Right lung (tissue), 5 donors: ENCODE results near the gene GAS6. TPM values are rescaled to one million over a fixed set of nuclear protein-coding genes. Genes with fewer than 3 reads are reported as not detected.
A peak's percentile ranks its signal among the peaks of the same experiment; 100 is the strongest.

Experiments
- DNase-seq, 2 donors: peaks; one replicate each; pipeline ENCODE4 v3.0.0-alpha.2; 2013
- polyA plus RNA-seq, 5 donors: library from polyadenylated mRNA; unstranded; fragments of 120-200 nt; gene quantifications; one replicate each; pipeline versions ENCODE4 v1.2.1 to v1.2.3, GENCODE V29; 2013; ENCODE audit warnings: inconsistent platforms in 1 of 5, low replicate concordance in 1 of 5; ENCODE audit not compliant: insufficient read length in 5 of 5, insufficient read depth in 1 of 5

Gene GAS6
- polyA plus RNA-seq, 5 donors, result 20.7 to 44.3 (median 30.2) TPM

DNA sequence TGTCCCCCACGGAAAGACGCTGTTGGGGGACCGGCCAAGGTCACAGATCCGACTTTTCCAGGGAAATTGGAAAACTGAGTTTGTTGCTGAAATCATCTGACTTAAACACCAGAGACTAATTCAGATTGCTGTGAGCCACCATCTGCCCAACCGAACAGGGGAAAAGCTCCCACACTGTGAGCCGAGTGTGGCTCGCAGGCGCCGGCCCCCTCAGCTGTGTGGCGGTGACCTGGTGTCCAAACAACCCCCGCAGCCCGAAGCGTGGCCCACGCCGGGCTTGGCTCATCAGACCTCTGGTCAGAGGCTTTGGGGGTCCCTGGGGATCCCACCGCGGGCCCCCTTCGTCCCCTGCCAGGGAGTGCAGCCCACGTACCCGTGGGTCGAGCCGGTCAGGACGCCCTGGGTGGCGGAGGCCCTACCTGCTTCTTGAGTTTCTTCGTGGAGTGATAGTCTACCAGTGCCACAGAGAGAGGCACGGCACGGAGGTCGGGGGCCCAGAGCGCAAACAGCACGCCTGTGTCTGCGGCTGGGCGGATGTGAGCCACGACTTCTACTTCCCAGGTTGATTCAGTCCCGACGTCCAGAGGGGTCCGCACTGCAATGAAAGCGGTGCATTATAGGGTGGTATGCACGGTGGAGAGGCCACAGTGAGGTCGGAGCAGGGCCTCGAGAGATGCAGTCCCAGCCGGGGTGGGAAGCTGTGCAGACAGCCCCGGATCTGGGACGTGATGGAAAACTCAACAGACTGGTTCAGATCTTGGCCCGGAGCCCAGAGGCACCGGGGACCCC, 40.7 kb downstream of the GAS6 start:
- DNase-seq, result no peak

DNA sequence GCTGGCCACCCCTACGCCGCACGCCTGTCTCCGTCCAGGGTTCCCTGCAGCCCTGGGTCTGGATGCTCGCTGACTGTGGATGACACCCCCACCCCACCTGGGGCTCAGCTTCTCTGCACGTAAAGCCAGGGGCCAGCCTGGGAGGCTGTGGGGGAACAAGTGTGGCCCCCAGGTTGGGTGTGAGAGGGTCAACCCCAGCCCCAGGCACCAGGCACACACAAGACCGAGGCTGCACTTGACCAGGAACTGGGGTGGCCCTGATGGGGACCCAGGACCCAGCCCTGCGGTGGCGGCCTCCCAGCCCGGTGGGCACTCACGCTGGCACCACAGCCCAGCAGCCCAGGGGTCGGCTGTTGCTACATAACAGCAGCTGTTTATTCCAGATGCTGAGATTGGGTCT, 41.6 kb downstream of the GAS6 start:
- DNase-seq, result no peak

DNA sequence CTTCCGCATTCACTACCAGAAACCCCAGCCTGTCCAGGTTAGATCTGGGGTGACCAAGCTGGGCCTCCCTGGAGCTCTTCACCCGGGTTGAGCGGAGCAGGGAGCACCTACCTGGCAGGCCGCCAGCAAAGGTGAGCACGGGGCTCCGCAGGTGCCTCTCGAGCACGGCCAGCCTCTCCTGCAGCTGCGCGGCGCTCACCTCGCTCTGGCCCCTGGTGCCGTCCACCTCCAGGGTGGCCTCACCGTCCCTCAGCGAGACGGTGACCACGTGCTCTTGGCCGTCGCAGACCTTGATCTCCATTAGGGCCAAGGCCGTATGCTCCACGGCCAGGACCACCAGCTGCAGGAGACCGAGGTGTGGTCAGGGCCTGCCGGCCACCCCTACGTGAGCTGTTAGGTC, 42.0 kb downstream of the GAS6 start:
- DNase-seq, result no peak

DNA sequence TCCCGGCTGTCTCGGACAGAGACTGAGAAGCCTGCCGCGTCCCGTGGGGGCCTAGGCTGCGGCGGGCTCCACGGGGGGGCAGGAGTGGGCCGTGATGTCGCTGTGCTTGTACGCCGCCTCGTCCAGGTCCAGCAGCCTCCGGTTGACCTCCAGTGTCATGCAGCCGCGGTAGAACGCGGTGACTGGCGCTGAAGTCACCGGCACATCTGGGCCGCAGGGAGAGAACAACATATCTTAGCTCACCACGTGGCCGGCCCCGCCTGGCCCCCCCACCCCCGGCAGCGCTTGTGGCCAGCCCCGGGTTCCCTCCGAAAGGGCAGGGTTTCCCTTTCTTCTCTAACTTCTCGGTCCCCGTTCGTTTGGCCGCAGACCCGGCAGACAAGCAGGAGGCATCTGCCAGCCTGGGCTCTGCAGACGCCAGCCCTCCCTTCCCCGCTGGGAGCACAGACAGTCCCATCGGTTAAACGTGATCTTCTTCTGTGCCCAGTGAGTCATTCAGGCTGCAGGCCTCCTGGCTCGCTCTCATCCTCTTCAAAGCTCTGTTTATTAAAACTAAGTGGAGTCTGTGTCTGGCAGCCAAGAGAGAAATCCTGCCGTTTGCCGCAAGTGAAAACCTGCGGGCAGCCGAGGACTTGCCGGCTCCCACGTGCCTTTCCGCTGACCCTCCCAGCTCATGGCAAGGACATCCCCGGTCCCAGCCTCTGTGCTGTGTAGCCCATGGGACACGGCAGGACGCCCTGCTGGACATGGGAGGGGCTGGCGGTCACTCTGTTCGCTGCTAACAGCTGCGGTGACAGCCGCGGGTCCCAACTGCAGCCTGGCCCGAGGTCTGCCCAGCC, 42.8 kb downstream of the GAS6 start:
- DNase-seq, result peak; percentile 46 to 52

DNA sequence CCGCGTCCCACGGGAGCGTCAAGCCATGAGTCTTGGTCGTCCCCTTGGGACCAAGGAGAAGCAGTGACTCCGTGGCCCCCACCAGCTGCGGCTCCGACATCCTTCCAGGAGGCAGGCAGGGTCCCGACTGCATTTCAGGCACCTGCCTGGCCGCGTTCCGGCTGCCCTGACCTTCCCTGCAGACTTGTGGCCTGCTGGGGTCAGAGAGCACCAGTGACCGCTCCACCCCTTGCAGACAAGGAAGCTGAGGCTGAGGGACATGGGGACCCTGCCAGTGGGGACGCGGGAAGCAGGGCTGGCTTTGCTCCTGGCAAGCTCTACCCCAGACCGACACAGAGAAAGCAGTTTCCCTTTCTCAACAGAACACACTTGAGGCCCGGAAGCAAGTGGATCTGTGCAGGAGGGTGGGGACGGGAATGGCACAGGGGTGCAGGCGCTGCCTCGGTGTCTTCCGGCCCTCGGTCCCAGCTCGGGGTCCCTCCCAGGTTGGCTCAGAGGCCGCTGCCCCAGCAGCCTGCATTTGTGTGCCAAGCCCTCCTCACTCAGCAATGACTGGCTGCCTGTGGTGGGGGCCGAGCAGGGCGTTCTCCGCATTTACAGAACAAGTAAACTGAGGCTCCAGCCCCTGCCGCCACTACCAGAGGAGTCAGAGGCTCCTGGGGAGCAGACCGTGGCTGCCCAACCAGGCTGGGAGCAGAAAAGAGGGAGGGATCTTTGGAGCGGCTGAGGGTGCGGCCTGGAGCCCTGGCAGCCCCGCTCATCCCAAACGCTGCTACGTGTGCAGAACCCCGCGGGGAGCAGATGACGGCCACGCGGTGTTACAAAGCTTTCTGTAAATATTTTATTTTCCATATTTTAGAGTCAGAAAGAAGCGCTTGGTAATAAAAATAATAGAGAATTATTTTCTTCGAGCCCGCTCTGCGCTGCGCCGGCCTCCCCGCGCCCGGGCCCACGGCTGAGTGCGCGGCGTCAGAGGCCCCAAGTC, 43.9 kb downstream of the GAS6 start:
- DNase-seq, result no peak

- DNase-seq, result no peak
Measured at GRCh38 chr13:113819341-113819730, 44.5 kb downstream of the GAS6 start.

- DNase-seq, result no peak
Measured at GRCh38 chr13:113818700-113819295, 45.1 kb downstream of the GAS6 start.

GRCh38 chr13:113817860-113818691, 45.8 kb downstream of the GAS6 start:
- no peak for DNase-seq

DNA sequence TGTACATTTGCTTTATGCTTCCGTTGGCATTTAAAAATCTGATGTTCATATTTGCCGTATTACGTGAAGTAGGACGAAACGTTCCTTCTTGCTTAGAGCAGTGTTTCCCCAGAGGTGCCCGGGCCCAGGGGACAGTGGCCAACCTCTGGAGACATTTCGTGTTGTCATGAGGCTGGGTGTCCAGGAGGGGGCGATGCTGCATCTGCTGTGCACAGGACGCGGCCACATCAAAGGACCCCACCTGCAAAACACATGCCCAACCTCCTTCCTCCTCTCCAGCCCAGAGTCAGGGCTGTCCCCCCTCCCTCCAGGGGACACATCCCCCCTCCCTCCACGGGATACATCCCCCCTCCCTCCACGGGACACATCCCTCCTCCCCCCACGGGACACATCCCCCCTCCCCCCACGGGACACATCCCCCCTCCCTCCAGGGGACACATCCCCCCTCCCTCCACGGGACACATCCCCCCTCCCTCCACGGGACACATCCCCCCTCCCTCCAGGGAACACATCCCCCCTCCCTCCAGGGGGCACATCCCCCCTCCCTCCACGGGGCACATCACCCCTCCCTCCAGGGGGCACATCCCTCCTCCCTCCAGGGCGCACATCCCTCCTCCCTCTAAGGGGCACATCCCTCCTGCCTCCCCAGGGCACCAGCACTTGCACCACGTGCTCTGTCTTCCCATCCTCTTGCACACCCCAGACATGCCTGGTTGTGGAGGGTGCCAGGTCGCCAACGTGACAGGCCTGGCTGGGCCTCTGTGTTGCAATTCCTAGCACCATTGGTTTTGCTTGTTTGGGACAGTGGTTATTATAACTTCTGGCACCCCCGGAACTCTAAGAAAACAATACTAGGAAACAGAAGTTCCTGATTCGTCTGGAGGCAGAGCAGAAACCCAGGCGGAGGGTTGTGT, 46.7 kb downstream of the GAS6 start:
- DNase-seq, result peak in 1 of 2 donors; percentile 68

DNA sequence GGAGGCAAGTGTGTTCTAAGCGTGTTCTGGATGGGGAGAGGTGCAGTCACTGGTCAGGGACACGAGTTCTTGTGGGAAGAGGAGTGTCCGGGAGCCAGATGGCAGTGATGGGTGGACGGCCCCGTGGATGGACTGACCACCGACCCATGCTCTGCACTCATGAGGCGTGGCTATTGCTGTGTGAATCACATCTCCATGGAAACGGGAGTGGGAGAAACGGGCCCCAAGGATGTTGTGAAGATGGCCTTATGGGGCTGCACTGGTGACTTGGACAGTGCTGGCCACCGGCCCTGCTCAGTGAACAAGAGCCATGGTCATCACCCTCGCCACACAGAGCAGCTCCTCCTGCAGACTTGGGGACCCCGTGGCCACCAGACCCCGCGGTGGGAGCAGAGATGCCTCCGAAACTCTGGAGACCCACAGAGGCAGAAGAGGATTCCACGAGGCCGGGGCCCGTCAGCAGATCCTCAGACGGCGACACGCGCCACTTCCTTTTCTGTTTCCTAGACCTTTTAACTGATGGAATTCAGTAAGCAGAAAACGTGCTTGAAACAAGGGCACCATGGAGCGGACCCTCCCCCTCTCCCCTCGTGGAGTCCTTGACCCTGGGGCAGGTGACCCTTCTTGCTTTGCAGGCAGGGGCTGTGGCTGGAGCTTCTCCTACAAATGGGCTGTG, 47.5 kb downstream of the GAS6 start:
- DNase-seq, result no peak

- no peak for DNase-seq
Measured at GRCh38 chr13:113815151-113816058, 48.5 kb downstream of the GAS6 start.

DNA sequence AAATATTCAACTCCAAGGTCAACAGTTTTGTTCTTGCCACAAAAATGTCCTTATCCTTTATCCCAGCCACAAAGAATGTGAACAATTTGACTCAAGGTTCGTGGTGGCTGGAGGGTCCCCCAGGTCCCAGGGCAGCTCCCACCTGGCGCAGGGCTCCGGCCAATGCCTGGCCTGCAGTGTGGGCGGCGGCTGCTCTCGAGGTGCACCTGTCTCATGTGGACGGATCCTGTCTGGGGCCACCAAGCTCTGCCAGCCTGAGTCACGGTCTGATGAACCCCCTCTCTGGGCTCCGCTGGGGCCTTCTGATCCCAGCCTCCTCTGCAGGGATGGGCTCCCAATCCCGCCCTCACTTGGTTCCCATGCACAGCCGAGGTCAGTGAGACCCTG, 49.4 kb downstream of the GAS6 start:
- DNase-seq, result no peak

GRCh38 chr13:113813749-113814434, 50.0 kb downstream of the GAS6 start:
- no peak for DNase-seq

GRCh38 chr13:113813070-113813748, 50.7 kb downstream of the GAS6 start:
- no peak for DNase-seq

GRCh38 chr13:113812178-113813040, 51.5 kb downstream of the GAS6 start:
- DNase-seq, result no peak
